Measurements from ENCODE around the gene MRPS33. TPM values are rescaled to one million over a fixed set of nuclear protein-coding genes. Genes with fewer than 3 reads are reported as not detected.

The MRPS33 gene
- total and polyA plus RNA-seq, 2 of the 8 experiments (the other 6 are each of a cell fraction or from before 2014, with no cell fraction given): 22.9 to 62.6 TPM

DNA sequence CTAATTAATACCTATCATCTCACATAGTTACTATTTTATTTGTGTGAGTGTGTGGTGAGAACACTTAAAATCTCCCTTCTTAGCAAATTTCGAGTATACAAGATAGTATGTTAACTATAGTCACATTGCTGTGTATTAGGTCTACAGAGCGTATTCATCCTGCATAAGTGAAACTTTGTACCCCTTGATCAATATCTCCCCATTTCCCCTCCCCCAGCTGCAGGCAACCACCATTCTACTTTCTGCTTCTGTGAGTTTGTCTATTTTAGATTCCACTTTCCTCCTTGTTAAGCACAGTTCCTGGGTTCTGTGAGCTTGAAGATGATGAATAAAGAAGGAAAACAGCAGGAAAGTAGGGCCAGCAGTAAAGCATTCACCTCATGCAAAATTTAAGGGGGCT is 42.4 kb downstream of the MRPS33 start:
- no peaks in the 10 kb centered on the region for H4K20me1 ChIP-seq (replicated peaks in 1 of 2; ENCODE audit: control insufficient read depth in 1 of 2, insufficient read depth in 2 of 2, low read length in 2 of 2)
- H2BK120ac ChIP-seq (replicated peaks; ENCODE audit: low read depth, low read length): no peak overlapping the region
- no peaks in the 10 kb centered on the region for H3K9me3 ChIP-seq (ENCODE audit: insufficient read depth in 2 of 2, low read depth in 1 of 2, low read length in 1 of 2)
- H4K91ac ChIP-seq (replicated peaks; ENCODE audit: insufficient read length, low read length): no peak overlapping the region
- H2AK5ac ChIP-seq (ENCODE audit: low read depth, low read length): no peak overlapping the region
- no peaks in the 10 kb centered on the region for H3K27me3 ChIP-seq (replicated peaks in 1 of 4; ENCODE audit: control insufficient read depth in 3 of 4, extremely low read depth in 1 of 4, insufficient read depth in 3 of 4, low read length in 3 of 4)
- ChIA-PET CTCF (ENCODE audit: partially characterized antibody) (interaction anchor here (0.7 to 7.2 kb wide), 5 partner anchors 11 to 450 kb away, joined by 3 to 36 read pairs (median 3); no protein-coding TSS in a partner anchor), POLR2A (ENCODE audit: partially characterized antibody) (no interaction called here)
- no peaks in the 10 kb centered on the region for H3K79me2 ChIP-seq (ENCODE audit: control insufficient read depth in 1 of 2, insufficient read depth in 2 of 2, low read length in 2 of 2)
- DNase-seq (ENCODE audit: low read depth in 1 of 2, low spot score in 2 of 2) (no peak), FAIRE-seq (no peak)
- no peak overlapping the region for H4K8ac ChIP-seq (ENCODE audit: extremely low read depth, insufficient read depth, low read length)
- H4K5ac ChIP-seq (ENCODE audit: insufficient read length, low read depth, low read length): no peak overlapping the region
- H3K14ac ChIP-seq (ENCODE audit: insufficient read length): no peak overlapping the region
- no peak overlapping the region for H2BK20ac ChIP-seq (ENCODE audit: low read length)
- H2BK5ac ChIP-seq (ENCODE audit: low read depth, low read length): no peak overlapping the region
- H3K18ac ChIP-seq (ENCODE audit: extremely low read depth, low read length): no peak overlapping the region
- H3K23ac ChIP-seq (ENCODE audit: insufficient read length): no peak overlapping the region
- H3K4me1 ChIP-seq (replicated peaks in 1 of 4; ENCODE audit: control insufficient read depth in 3 of 4, insufficient read depth in 4 of 4, low read length in 3 of 4): no peaks in the 10 kb centered on the region
- no peak overlapping the region for H2BK12ac ChIP-seq (ENCODE audit: low read depth, low read length)
- H3K27ac ChIP-seq (ENCODE audit: low read depth, low read length): no peak overlapping the region
- H3K36me3 ChIP-seq (ENCODE audit: control insufficient read depth in 2 of 4, insufficient read depth in 4 of 4, low read length in 3 of 4): no peaks in the 10 kb centered on the region
- H3K4me2 ChIP-seq (ENCODE audit: insufficient read depth in 1 of 2, low read depth in 2 of 2, low read length in 2 of 2): no peak overlapping the region
- H3K9ac ChIP-seq (replicated peaks in 1 of 4; ENCODE audit: extremely low read depth in 1 of 4, low read depth in 3 of 4, low read length in 3 of 4): no peak overlapping the region
- no peak overlapping the region for H3K4ac ChIP-seq (replicated peaks; ENCODE audit: insufficient read length, low read depth, low read length)
- no peaks in the 10 kb centered on the region for H3K23me2 ChIP-seq (ENCODE audit: low read depth, low read length)
- no peak overlapping the region for H2BK15ac ChIP-seq (ENCODE audit: low read length)
- WGBS, 2 experiments (ENCODE audit: extremely low coverage in 1 of 2, insufficient coverage in 1 of 2, insufficient read length in 1 of 2, insufficient replicate concordance in 2 of 2, low coverage in 1 of 2, low lambda C conversion rate in 2 of 2, missing lambda C conversion rate in 1 of 2): 92% methylated on average over 2 of the region's 2 CpGs; no CpG with 5 or more reads in 1 of the 2 experiments
- H2AFZ ChIP-seq (ENCODE audit: low read length): no peak overlapping the region
- H3K79me1 ChIP-seq (ENCODE audit: low read depth, low read length): no peaks in the 10 kb centered on the region
- H3K56ac ChIP-seq (replicated peaks; ENCODE audit: insufficient read length, low read depth, low read length): no peak overlapping the region
- H3K4me3 ChIP-seq (ENCODE audit: extremely low read depth in 1 of 4, insufficient read depth in 2 of 4, low read depth in 3 of 4, low read length in 4 of 4): no peak overlapping the region
- TF ChIP-seq, protein P1, sequence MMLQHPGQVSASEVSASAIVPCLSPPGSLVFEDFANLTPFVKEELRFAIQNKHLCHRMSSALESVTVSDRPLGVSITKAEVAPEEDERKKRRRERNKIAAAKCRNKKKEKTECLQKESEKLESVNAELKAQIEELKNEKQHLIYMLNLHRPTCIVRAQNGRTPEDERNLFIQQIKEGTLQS (IDR thresholded peaks at IDR 0.05; ENCODE audit: insufficient read depth, low read depth, low read length): no peak
- TF ChIP-seq SIRT6 (IDR thresholded peaks at IDR 0.05; ENCODE audit: low read length) (no peak), TBP (IDR thresholded peaks at IDR 0.05; ENCODE audit: low read depth, low read length) (no peak), EGR1 (IDR thresholded peaks at IDR 0.05; ENCODE audit: borderline replicate concordance, low read depth, low read length) (no peak)

Measured in H1 (cell line).